Measurements from ENCODE around the gene ATP1B1. TPM values are rescaled to one million over a fixed set of nuclear protein-coding genes. Genes with fewer than 3 reads are reported as not detected.

Gene ATP1B1
- total and polyA plus RNA-seq, 2 of the 13 experiments (the other 11 are each of a cell fraction or from before 2014, with no cell fraction given), result 134 to 135 TPM

DNA sequence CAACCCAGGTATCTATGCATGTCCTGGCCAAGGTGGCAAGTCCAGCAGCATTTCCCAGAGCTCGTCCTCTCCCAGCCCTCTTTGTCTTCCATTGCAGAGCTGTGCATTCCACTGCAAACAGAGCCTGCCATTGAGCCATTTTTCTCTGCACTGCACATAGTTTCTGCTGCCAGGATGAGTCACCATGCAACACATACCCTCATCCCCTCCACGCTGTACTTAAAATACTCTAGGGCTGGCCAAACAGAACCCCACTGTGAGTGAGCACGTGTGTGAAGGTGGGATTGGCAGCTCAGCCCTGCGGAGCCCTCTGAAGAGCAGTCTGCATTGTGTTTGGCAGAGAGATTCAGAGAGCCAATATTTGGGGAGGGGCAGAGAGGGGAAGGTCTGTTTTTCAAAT is 3.9 kb upstream of the ATP1B1 start (continued):
- TF ChIP-seq SCMH1 (CRISPR knock-in tag; IDR thresholded peaks at IDR 0.05; ENCODE audit: borderline replicate concordance), result no peak
- no peak for TF ChIP-seq POLR2AphosphoS2 (IDR thresholded peaks at IDR 0.05; ENCODE audit: low read depth, low read length)
- no peak for TF ChIP-seq TMF1 (CRISPR knock-in tag; IDR thresholded peaks at IDR 0.05; ENCODE audit: low read depth)
- peak; percentile 87 for TF ChIP-seq BHLHE40 (IDR thresholded peaks at IDR 0.05; ENCODE audit: low read length)
- no peak for TF ChIP-seq SP5 (CRISPR knock-in tag; IDR thresholded peaks at IDR 0.05; ENCODE audit: borderline replicate concordance, low read depth)
- TF ChIP-seq ISL2 (CRISPR knock-in tag; IDR thresholded peaks at IDR 0.05), result 0 out of 2 replicates have a peak, but pooled peaks have one; percentile 27
- TF ChIP-seq ZSCAN25 (CRISPR knock-in tag; IDR thresholded peaks at IDR 0.05), result peak; percentile 90
- no peak for TF ChIP-seq PHF5A (CRISPR knock-in tag; IDR thresholded peaks at IDR 0.05; ENCODE audit: low read depth, unreplicated experiment)
- TF ChIP-seq ATF1 (CRISPR knock-in tag; IDR thresholded peaks at IDR 0.05), result 0 out of 2 replicates have a peak, but pooled peaks have one; percentile 25
- TF ChIP-seq, protein P1, sequence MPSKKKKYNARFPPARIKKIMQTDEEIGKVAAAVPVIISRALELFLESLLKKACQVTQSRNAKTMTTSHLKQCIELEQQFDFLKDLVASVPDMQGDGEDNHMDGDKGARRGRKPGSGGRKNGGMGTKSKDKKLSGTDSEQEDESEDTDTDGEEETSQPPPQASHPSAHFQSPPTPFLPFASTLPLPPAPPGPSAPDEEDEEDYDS (CRISPR knock-in tag; IDR thresholded peaks at IDR 0.05), result no peak
- TF ChIP-seq NFKB2 (CRISPR knock-in tag; IDR thresholded peaks at IDR 0.05; ENCODE audit: borderline replicate concordance), result peak; percentile 73; the same call in 1 of the 2 replicates
- TF ChIP-seq ZNF619 (CRISPR knock-in tag; IDR thresholded peaks at IDR 0.05), result 0 out of 2 replicates have a peak, but pooled peaks have one; percentile 19
- no peak for TF ChIP-seq RFX3 (CRISPR knock-in tag; IDR thresholded peaks at IDR 0.05)
- TF ChIP-seq ZFP36L1 (CRISPR knock-in tag; IDR thresholded peaks at IDR 0.05), result 0 out of 2 replicates have a peak, but pooled peaks have one; percentile 41
- TF ChIP-seq ZNF781 (CRISPR knock-in tag; IDR thresholded peaks at IDR 0.05; ENCODE audit: borderline replicate concordance, not compliant biosample characterization), result no peak
- TF ChIP-seq ZNF468 (CRISPR knock-in tag; IDR thresholded peaks at IDR 0.05), result no peak
- TF ChIP-seq, protein P2, sequence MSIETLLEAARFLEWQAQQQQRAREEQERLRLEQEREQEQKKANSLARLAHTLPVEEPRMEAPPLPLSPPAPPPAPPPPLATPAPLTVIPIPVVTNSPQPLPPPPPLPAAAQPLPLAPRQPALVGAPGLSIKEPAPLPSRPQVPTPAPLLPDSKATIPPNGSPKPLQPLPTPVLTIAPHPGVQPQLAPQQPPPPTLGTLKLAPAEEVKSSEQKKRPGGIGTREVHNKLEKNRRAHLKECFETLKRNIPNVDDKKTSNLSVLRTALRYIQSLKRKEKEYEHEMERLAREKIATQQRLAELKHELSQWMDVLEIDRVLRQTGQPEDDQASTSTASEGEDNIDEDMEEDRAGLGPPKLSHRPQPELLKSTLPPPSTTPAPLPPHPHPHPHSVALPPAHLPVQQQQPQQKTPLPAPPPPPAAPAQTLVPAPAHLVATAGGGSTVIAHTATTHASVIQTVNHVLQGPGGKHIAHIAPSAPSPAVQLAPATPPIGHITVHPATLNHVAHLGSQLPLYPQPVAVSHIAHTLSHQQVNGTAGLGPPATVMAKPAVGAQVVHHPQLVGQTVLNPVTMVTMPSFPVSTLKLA (IDR thresholded peaks at IDR 0.05), result peak; percentile 22; the same call in 1 of the 2 replicates
- TF ChIP-seq, protein P3, sequence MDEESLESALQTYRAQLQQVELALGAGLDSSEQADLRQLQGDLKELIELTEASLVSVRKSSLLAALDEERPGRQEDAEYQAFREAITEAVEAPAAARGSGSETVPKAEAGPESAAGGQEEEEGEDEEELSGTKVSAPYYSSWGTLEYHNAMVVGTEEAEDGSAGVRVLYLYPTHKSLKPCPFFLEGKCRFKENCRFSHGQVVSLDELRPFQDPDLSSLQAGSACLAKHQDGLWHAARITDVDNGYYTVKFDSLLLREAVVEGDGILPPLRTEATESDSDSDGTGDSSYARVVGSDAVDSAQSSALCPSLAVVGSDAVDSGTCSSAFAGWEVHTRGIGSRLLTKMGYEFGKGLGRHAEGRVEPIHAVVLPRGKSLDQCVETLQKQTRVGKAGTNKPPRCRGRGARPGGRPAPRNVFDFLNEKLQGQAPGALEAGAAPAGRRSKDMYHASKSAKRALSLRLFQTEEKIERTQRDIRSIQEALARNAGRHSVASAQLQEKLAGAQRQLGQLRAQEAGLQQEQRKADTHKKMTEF (CRISPR knock-in tag; IDR thresholded peaks at IDR 0.05), result peak; percentile 50; the same call in 1 of the 2 replicates
- TF ChIP-seq MAZ (IDR thresholded peaks at IDR 0.05; ENCODE audit: borderline replicate concordance, low read depth, low read length), result no peak
- TF ChIP-seq MAZ (CRISPR knock-in tag; IDR thresholded peaks at IDR 0.05; ENCODE audit: low read depth), result no peak
- TF ChIP-seq TCF7 (IDR thresholded peaks at IDR 0.05; ENCODE audit: low read depth), result peak; percentile 35; the same call in 1 of the 2 replicates
- no peak for TF ChIP-seq ZNF773 (CRISPR knock-in tag; IDR thresholded peaks at IDR 0.05; ENCODE audit: borderline replicate concordance)
- peak; percentile 29; the same call in 1 of the 2 replicates for TF ChIP-seq SPEN (CRISPR knock-in tag; IDR thresholded peaks at IDR 0.05; ENCODE audit: low read depth)
- TF ChIP-seq SOX5 (CRISPR knock-in tag; IDR thresholded peaks at IDR 0.05; ENCODE audit: borderline replicate concordance), result peak; percentile 45; the same call in 1 of the 2 replicates
- TF ChIP-seq, protein P4, sequence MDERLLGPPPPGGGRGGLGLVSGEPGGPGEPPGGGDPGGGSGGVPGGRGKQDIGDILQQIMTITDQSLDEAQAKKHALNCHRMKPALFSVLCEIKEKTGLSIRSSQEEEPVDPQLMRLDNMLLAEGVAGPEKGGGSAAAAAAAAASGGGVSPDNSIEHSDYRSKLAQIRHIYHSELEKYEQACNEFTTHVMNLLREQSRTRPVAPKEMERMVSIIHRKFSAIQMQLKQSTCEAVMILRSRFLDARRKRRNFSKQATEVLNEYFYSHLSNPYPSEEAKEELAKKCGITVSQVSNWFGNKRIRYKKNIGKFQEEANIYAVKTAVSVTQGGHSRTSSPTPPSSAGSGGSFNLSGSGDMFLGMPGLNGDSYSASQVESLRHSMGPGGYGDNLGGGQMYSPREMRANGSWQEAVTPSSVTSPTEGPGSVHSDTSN (CRISPR knock-in tag; IDR thresholded peaks at IDR 0.05), result no peak
- 0 out of 2 replicates have a peak, but pooled peaks have one; percentile 30 for TF ChIP-seq GLI4 (CRISPR knock-in tag; IDR thresholded peaks at IDR 0.05; ENCODE audit: borderline replicate concordance)
- TF ChIP-seq TEAD2 (CRISPR knock-in tag; IDR thresholded peaks at IDR 0.05), result no peak
- TF ChIP-seq, protein P5, sequence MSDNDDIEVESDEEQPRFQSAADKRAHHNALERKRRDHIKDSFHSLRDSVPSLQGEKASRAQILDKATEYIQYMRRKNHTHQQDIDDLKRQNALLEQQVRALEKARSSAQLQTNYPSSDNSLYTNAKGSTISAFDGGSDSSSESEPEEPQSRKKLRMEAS (IDR thresholded peaks at IDR 0.05), result peak; percentile 70
- peak; percentile 20; the same call in 1 of the 2 replicates for TF ChIP-seq ELF3 (CRISPR knock-in tag; IDR thresholded peaks at IDR 0.05)
